Measurements from ENCODE around the gene DNLZ.

The DNLZ gene

GRCh38 chr9:136337416-136338395 is 25.8 kb downstream of the DNLZ start:
- Mint-ChIP-seq H3K27ac (no peak overlapping the region), H3K36me3 (no peaks in the 10 kb centered on the region), H3K27me3 (no peaks in the 10 kb centered on the region), H3K4me1 (no peaks in the 10 kb centered on the region), H3K4me3 (no peak overlapping the region), H3K9me3 (no peaks in the 10 kb centered on the region)

- Mint-ChIP-seq H3K27me3 (no peaks in the 10 kb centered on the region), H3K36me3 (no peaks in the 10 kb centered on the region), H3K4me1 (no peaks in the 10 kb centered on the region), H3K27ac (no peak overlapping the region), H3K4me3 (no peak overlapping the region), H3K9me3 (no peaks in the 10 kb centered on the region)
Observed at GRCh38 chr9:136336881-136337280, 26.7 kb downstream of the DNLZ start.

GRCh38 chr9:136336156-136336870 is 27.2 kb downstream of the DNLZ start:
- Mint-ChIP-seq H3K27me3 (no peaks in the 10 kb centered on the region), H3K27ac (no peak overlapping the region), H3K4me1 (no peaks in the 10 kb centered on the region)

GRCh38 chr9:136335296-136336155 is 28.0 kb downstream of the DNLZ start:
- no peak overlapping the region for H3K4me3 Mint-ChIP-seq
- H3K4me1 Mint-ChIP-seq, result no peaks in the 10 kb centered on the region
- H3K27me3 Mint-ChIP-seq, result no peaks in the 10 kb centered on the region
- H3K27ac Mint-ChIP-seq, result no peak overlapping the region
- no peaks in the 10 kb centered on the region for H3K36me3 Mint-ChIP-seq
- no peaks in the 10 kb centered on the region for H3K9me3 Mint-ChIP-seq

More at GRCh38 chr9:136336156-136336870, 27.2 kb downstream of the DNLZ start:
- H3K9me3 Mint-ChIP-seq, result no peaks in the 10 kb centered on the region
- no peak overlapping the region for H3K4me3 Mint-ChIP-seq
- H3K36me3 Mint-ChIP-seq, result no peaks in the 10 kb centered on the region

- Mint-ChIP-seq H3K27me3 (no peaks in the 10 kb centered on the region), H3K36me3 (no peaks in the 10 kb centered on the region), H3K4me1 (no peaks in the 10 kb centered on the region), H3K9me3 (no peaks in the 10 kb centered on the region), H3K27ac (no peak overlapping the region), H3K4me3 (no peak overlapping the region)
Observed at GRCh38 chr9:136334541-136334940, 29.0 kb downstream of the DNLZ start.

- H3K27me3 Mint-ChIP-seq, result no peaks in the 10 kb centered on the region
- no peaks in the 10 kb centered on the region for H3K9me3 Mint-ChIP-seq
- no peak overlapping the region for H3K27ac Mint-ChIP-seq
- no peaks in the 10 kb centered on the region for H3K36me3 Mint-ChIP-seq
- H3K4me3 Mint-ChIP-seq, result no peak overlapping the region
- H3K4me1 Mint-ChIP-seq, result peaks cover 4% of the 10 kb centered on the region
Observed at GRCh38 chr9:136333486-136333885, 30.1 kb downstream of the DNLZ start.

GRCh38 chr9:136333045-136333444 is 30.5 kb downstream of the DNLZ start:
- H3K36me3 Mint-ChIP-seq, result no peaks in the 10 kb centered on the region

GRCh38 chr9:136332482-136332983 is 31.0 kb downstream of the DNLZ start:
- no peaks in the 10 kb centered on the region for H3K27me3 Mint-ChIP-seq
- no peaks in the 10 kb centered on the region for H3K36me3 Mint-ChIP-seq
- H3K9me3 Mint-ChIP-seq, result no peaks in the 10 kb centered on the region
- no peak overlapping the region for H3K4me3 Mint-ChIP-seq
- H3K4me1 Mint-ChIP-seq, result peaks cover 4% of the 10 kb centered on the region
- H3K27ac Mint-ChIP-seq, result no peak overlapping the region

More at GRCh38 chr9:136333045-136333444, 30.5 kb downstream of the DNLZ start:
- no peak overlapping the region for H3K27ac Mint-ChIP-seq
- H3K4me3 Mint-ChIP-seq, result no peak overlapping the region
- no peaks in the 10 kb centered on the region for H3K9me3 Mint-ChIP-seq
- H3K27me3 Mint-ChIP-seq, result no peaks in the 10 kb centered on the region
- peaks cover 4% of the 10 kb centered on the region for H3K4me1 Mint-ChIP-seq

GRCh38 chr9:136331556-136332481 is 31.7 kb downstream of the DNLZ start:
- Mint-ChIP-seq H3K4me3 (no peak overlapping the region), H3K36me3 (no peaks in the 10 kb centered on the region), H3K4me1 (peaks cover 4% of the 10 kb centered on the region), H3K27ac (no peak overlapping the region), H3K9me3 (no peaks in the 10 kb centered on the region), H3K27me3 (no peaks in the 10 kb centered on the region)

GRCh38 chr9:136331030-136331429 is 32.5 kb downstream of the DNLZ start:
- H3K27me3 Mint-ChIP-seq, result no peaks in the 10 kb centered on the region
- no peaks in the 10 kb centered on the region for H3K9me3 Mint-ChIP-seq
- no peaks in the 10 kb centered on the region for H3K36me3 Mint-ChIP-seq
- no peak overlapping the region for H3K4me3 Mint-ChIP-seq
- no peak overlapping the region for H3K27ac Mint-ChIP-seq
- H3K4me1 Mint-ChIP-seq, result peaks cover 4% of the 10 kb centered on the region

- Mint-ChIP-seq H3K4me1 (peaks cover 4% of the 10 kb centered on the region), H3K9me3 (no peaks in the 10 kb centered on the region), H3K27me3 (no peaks in the 10 kb centered on the region), H3K4me3 (no peak overlapping the region), H3K36me3 (no peaks in the 10 kb centered on the region), H3K27ac (no peak overlapping the region)
Observed at GRCh38 chr9:136330406-136330990, 33.0 kb downstream of the DNLZ start.

GRCh38 chr9:136329636-136330405 is 33.7 kb downstream of the DNLZ start:
- no peaks in the 10 kb centered on the region for H3K27me3 Mint-ChIP-seq
- peaks cover 4% of the 10 kb centered on the region for H3K4me1 Mint-ChIP-seq
- no peaks in the 10 kb centered on the region for H3K36me3 Mint-ChIP-seq
- H3K9me3 Mint-ChIP-seq, result no peaks in the 10 kb centered on the region
- no peak overlapping the region for H3K27ac Mint-ChIP-seq
- peak overlapping the region; percentile 26 for H3K4me3 Mint-ChIP-seq

- Mint-ChIP-seq H3K4me1 (peaks cover 4% of the 10 kb centered on the region), H3K9me3 (no peaks in the 10 kb centered on the region), H3K27me3 (no peaks in the 10 kb centered on the region), H3K36me3 (no peaks in the 10 kb centered on the region), H3K4me3 (peak overlapping the region; percentile 26), H3K27ac (no peak overlapping the region)
Observed at GRCh38 chr9:136329211-136329627, 34.3 kb downstream of the DNLZ start.
